ENCODE measurements around the gene IFNG-AS1.

DNA sequence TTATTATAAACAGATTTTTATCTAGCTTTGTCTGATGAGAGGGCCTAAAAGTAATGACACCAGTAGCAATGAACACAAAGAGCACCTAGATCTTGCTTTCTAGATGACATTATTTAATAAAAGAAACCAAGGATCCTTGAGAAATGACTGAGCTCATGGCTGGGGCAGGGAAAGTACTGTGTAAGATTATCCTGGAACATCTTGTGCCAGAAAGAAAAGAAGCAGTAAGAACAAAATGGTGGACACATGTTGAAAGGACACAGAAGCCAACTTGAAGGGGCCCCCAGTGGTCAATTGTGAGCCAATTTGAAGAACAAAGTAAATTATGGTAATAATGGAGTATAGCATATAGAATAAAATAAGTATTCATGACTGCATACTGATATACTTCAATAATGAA, 10.0 kb downstream of the IFNG-AS1 start:
- TF ChIP-seq, protein P1, sequence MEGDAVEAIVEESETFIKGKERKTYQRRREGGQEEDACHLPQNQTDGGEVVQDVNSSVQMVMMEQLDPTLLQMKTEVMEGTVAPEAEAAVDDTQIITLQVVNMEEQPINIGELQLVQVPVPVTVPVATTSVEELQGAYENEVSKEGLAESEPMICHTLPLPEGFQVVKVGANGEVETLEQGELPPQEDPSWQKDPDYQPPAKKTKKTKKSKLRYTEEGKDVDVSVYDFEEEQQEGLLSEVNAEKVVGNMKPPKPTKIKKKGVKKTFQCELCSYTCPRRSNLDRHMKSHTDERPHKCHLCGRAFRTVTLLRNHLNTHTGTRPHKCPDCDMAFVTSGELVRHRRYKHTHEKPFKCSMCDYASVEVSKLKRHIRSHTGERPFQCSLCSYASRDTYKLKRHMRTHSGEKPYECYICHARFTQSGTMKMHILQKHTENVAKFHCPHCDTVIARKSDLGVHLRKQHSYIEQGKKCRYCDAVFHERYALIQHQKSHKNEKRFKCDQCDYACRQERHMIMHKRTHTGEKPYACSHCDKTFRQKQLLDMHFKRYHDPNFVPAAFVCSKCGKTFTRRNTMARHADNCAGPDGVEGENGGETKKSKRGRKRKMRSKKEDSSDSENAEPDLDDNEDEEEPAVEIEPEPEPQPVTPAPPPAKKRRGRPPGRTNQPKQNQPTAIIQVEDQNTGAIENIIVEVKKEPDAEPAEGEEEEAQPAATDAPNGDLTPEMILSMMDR (IDR thresholded peaks at IDR 0.05) = no peak
- TF ChIP-seq EP300 (IDR thresholded peaks at IDR 0.05) (no peak), POLR2A (IDR thresholded peaks at IDR 0.05) (no peak), POLR2AphosphoS5 (IDR thresholded peaks at IDR 0.05) (no peak)
